HL-60 (cell line): ENCODE data around the gene TIPRL.

Source experiments
- DNase-seq, 2 experiments: peaks; one replicate each; pipeline ENCODE4 v3.0.0-alpha.2; 2010 to 2020; ENCODE audit warnings: low read depth in 1 of 2, low spot score in 1 of 2
- H3K27ac ChIP-seq: fragments of 250-450 bp; sonication (Bioruptor Pico); replicated peaks from 2 replicates; pipeline ENCODE4 v1.5.1; 2020; ENCODE audit warnings: mild to moderate bottlenecking, moderate library complexity
- H3K27me3 ChIP-seq: fragments of 250-450 bp; sonication (Bioruptor Pico); 2 replicates; pipeline ENCODE4 v1.5.1; 2021; ENCODE audit warnings: mild to moderate bottlenecking, moderate library complexity; ENCODE audit not compliant: insufficient read depth, poor library complexity, severe bottlenecking
- H3K4me3 ChIP-seq: replicated peaks from 2 replicates; pipeline ENCODE4 v1.5.1; 2011; ENCODE audit warnings: mild to moderate bottlenecking, control low read depth, low read length; ENCODE audit not compliant: insufficient read depth
- CTCF ChIP-seq: IDR thresholded peaks from one replicate; pipeline ENCODE4 v1.5.1; 2011; ENCODE audit warnings: low read length, control low read depth, inconsistent platforms; ENCODE audit not compliant: insufficient read depth
- GABPA ChIP-seq: IDR thresholded peaks from 2 replicates; pipeline ENCODE4 v1.6.1; 2012; ENCODE audit warnings: low read depth
- POLR2AphosphoS5 ChIP-seq: IDR thresholded peaks from 2 replicates; pipeline ENCODE4 v1.6.1; 2012; ENCODE audit warnings: low read depth
- SPI1 ChIP-seq: IDR thresholded peaks from 2 replicates; pipeline ENCODE4 v1.6.1; 2012; ENCODE audit warnings: low read depth, mild to moderate bottlenecking, borderline replicate concordance
- TF ChIP-seq, protein P1 (sequence below): IDR thresholded peaks from 2 replicates; pipeline ENCODE4 v1.6.1; 2012; ENCODE audit warnings: low read depth; ENCODE audit not compliant: insufficient replicate concordance

Gene TIPRL

DNA sequence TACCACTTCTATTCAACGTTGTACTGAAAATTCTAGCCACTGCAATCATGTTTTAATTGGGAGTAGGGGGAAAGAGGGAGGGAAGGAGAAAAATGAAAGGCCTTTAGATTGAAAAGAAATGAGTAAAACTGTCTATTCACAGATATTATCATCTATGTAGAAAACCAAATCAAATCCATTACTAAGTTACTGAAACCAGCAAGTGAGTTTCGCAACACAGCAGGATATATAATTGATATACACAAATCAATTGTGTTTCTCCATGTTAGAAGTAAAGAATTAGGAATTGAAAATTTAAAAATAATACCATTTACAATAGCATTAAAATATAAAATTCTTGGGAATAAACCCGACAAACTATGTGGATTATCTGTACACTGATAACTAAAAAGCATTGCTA lies 66.3 kb downstream of the TIPRL start:
- H3K4me3 ChIP-seq: no peak overlapping the region
- H3K27ac ChIP-seq: no peak overlapping the region
- no peak for DNase-seq
- no peaks in the 10 kb centered on the region for H3K27me3 ChIP-seq
- TF ChIP-seq SPI1 (no peak), GABPA (no peak), POLR2AphosphoS5 (no peak), CTCF (no peak)

- no peak for DNase-seq
- TF ChIP-seq, protein P1, sequence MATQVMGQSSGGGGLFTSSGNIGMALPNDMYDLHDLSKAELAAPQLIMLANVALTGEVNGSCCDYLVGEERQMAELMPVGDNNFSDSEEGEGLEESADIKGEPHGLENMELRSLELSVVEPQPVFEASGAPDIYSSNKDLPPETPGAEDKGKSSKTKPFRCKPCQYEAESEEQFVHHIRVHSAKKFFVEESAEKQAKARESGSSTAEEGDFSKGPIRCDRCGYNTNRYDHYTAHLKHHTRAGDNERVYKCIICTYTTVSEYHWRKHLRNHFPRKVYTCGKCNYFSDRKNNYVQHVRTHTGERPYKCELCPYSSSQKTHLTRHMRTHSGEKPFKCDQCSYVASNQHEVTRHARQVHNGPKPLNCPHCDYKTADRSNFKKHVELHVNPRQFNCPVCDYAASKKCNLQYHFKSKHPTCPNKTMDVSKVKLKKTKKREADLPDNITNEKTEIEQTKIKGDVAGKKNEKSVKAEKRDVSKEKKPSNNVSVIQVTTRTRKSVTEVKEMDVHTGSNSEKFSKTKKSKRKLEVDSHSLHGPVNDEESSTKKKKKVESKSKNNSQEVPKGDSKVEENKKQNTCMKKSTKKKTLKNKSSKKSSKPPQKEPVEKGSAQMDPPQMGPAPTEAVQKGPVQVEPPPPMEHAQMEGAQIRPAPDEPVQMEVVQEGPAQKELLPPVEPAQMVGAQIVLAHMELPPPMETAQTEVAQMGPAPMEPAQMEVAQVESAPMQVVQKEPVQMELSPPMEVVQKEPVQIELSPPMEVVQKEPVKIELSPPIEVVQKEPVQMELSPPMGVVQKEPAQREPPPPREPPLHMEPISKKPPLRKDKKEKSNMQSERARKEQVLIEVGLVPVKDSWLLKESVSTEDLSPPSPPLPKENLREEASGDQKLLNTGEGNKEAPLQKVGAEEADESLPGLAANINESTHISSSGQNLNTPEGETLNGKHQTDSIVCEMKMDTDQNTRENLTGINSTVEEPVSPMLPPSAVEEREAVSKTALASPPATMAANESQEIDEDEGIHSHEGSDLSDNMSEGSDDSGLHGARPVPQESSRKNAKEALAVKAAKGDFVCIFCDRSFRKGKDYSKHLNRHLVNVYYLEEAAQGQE: no peak
- H3K27ac ChIP-seq: no peak overlapping the region
- no peaks in the 10 kb centered on the region for H3K27me3 ChIP-seq
- H3K4me3 ChIP-seq: no peak overlapping the region
These were observed 67.7 kb downstream of the TIPRL start for GRCh38 chr1:168246506-168246905.
